ENCODE measurements around the gene ALDH1L1. TPM values are rescaled to one million over a fixed set of nuclear protein-coding genes. Genes with fewer than 3 reads are reported as not detected.

Gene ALDH1L1
- total RNA-seq, 5 donors from 2014 or later (not counting 1 experiment from before 2014, with no cell fraction given), result 0.19 to 1.6 (median 0.20) TPM; not detected in 2

DNA sequence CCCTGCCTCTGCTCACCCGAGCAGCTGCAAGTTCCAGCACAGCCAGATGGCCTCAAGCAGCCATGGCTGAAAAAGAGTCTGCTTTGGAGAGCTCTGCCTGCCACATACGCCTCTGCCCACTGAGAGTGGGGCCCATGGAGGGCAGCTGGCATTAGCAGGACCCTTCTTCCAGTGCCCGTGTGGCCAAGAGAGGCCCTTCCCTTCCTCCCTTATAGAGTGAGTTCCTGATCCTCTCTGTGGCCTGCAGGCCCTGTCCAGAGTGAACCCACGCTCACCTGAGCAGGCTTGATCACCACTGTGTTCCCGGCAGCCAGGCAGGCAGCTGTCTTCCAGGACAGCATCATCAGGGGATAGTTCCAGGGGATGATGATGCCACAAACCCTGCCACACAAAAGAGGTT is 55.0 kb downstream of the ALDH1L1 start:
- H3K36me3 ChIP-seq (ENCODE audit: control insufficient read depth in 2 of 2, extremely low read depth in 1 of 2, insufficient read depth in 1 of 2, low read length in 1 of 2), result no peaks in the 10 kb centered on the region
- H3K4me1 ChIP-seq (ENCODE audit: control insufficient read depth in 1 of 2, extremely low read depth in 1 of 2, insufficient read depth in 2 of 2, low read length in 2 of 2), result no peaks in the 10 kb centered on the region
- Mint-ChIP-seq H3K4me1 (no peaks in the 10 kb centered on the region), H3K4me3 (no peak overlapping the region), H3K27ac (no peak overlapping the region), H3K9me3 (no peaks in the 10 kb centered on the region), H3K36me3 (no peaks in the 10 kb centered on the region), H3K27me3 (peaks cover 0 to 6% of the 10 kb centered on the region in 2 donors)
- ATAC-seq (replicated peaks in 1 of 4) (no peak), DNase-seq (peak in 1 of 35 experiments; percentile 20)
- H3K27me3 ChIP-seq (replicated peaks in 1 of 2; ENCODE audit: control insufficient read depth in 2 of 2, extremely low read depth in 1 of 2, insufficient read depth in 2 of 2, low read length in 1 of 2), result peaks cover 0 to 29% of the 10 kb centered on the region in 2 experiments
- ChIA-PET POLR2A (interaction anchor here in 1 of 2 donors (0.6 kb wide), 1 partner anchor 844 kb away, joined by 3 read pairs; no protein-coding TSS in a partner anchor), CTCF (no interaction called here)
- WGBS (ENCODE audit: insufficient coverage), result 81% methylated on average over 4 of the region's 5 CpGs
- H3K27ac ChIP-seq (ENCODE audit: low read length), result no peak overlapping the region
- no peaks in the 10 kb centered on the region for H3K9me3 ChIP-seq
- H3K4me3 ChIP-seq (ENCODE audit: control insufficient read depth in 1 of 2, extremely low read depth in 1 of 2, low read length in 1 of 2), result no peak overlapping the region

DNA sequence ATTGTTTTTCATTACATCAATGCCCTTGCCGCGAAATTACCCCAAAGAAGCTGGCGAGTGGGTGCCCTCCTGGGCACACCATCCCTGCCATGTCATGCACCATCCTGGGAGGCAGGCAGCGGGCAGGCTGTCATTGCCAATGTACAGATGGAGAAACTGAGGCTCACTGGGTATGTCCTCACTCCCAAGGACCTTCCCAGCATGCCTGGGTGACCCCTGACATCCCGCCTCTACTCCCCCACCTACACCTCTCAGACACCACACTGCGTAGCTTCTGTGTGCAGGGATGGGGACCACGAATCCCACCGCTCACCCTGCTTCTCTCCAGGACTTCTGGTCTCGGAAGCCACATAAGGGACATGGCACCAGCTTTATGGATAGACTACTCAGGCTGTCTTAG is 55.5 kb downstream of the ALDH1L1 start:
- WGBS (ENCODE audit: insufficient coverage), result 81% methylated on average over 8 of the region's 9 CpGs
- H3K4me1 Mint-ChIP-seq, result no peaks in the 10 kb centered on the region
- no peak overlapping the region for H3K27ac Mint-ChIP-seq
- DNase-seq, result no peak
- ATAC-seq (replicated peaks in 1 of 4), result no peak
- no peak overlapping the region for H3K4me3 Mint-ChIP-seq
- H3K9me3 ChIP-seq, result no peaks in the 10 kb centered on the region
- ChIA-PET CTCF (interaction anchor here in 1 of 2 donors (1.0 kb wide), 1 partner anchor 10 kb away, joined by 4 read pairs; no protein-coding TSS in a partner anchor), POLR2A (no interaction called here)
- H3K4me1 ChIP-seq (ENCODE audit: control insufficient read depth in 1 of 2, extremely low read depth in 1 of 2, insufficient read depth in 2 of 2, low read length in 2 of 2), result no peaks in the 10 kb centered on the region
- H3K36me3 Mint-ChIP-seq, result no peaks in the 10 kb centered on the region
- H3K27me3 ChIP-seq (replicated peaks in 1 of 2; ENCODE audit: control insufficient read depth in 2 of 2, extremely low read depth in 1 of 2, insufficient read depth in 2 of 2, low read length in 1 of 2), result peaks cover 0 to 25% of the 10 kb centered on the region in 2 experiments
- H3K27ac ChIP-seq (ENCODE audit: low read length), result no peak overlapping the region
- no peak overlapping the region for H3K4me3 ChIP-seq (ENCODE audit: control insufficient read depth in 1 of 2, extremely low read depth in 1 of 2, low read length in 1 of 2)
- no peaks in the 10 kb centered on the region for H3K36me3 ChIP-seq (ENCODE audit: control insufficient read depth in 2 of 2, extremely low read depth in 1 of 2, insufficient read depth in 1 of 2, low read length in 1 of 2)
- no peaks in the 10 kb centered on the region for H3K9me3 Mint-ChIP-seq
- H3K27me3 Mint-ChIP-seq, result peaks cover 0 to 6% of the 10 kb centered on the region in 2 donors

DNA sequence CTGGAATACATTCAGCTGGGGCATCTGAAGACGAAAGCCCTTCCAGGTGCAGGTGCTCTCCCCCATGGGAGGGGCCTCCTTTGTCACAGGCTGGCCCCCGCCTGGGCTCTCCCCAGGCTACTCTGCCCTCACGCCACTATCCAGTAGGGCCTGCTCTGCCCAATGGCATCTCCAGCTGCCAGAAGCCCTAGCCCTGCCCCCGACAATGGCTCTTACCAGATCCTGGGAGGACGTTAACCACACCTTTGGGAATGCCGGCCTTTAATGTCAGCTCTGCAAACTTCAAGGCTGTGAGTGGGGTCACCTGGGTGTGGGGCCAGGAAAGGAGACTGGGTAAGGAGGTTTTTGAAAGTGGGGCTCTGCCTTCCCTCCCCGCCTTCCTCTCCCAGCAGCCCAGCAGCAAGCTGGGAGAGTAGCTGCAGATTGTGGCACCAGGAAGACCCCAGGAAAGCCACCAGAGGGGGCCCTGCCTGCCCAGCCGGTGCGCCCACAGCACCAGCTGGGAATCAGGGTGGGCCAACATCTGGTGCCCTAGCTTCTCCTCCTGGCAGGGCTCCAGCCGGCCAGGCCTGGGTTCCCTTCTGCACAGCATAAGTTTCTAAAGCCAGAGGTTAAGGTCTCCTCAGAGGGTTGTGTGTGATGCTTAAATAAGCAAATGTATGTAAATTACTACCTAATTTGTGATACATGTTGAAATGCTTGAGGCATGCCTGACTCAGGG is 56.1 kb downstream of the ALDH1L1 start:
- H3K27ac Mint-ChIP-seq, result no peak overlapping the region
- no peaks in the 10 kb centered on the region for H3K4me1 Mint-ChIP-seq
- H3K9me3 ChIP-seq, result no peaks in the 10 kb centered on the region
- H3K4me1 ChIP-seq (ENCODE audit: control insufficient read depth in 1 of 2, extremely low read depth in 1 of 2, insufficient read depth in 2 of 2, low read length in 2 of 2), result no peaks in the 10 kb centered on the region
- DNase-seq (peak in 2 of 35 experiments; percentile 0 to 9), ATAC-seq (replicated peaks in 1 of 4) (no peak)
- no peaks in the 10 kb centered on the region for H3K36me3 Mint-ChIP-seq
- no peak overlapping the region for H3K4me3 ChIP-seq (ENCODE audit: control insufficient read depth in 1 of 2, extremely low read depth in 1 of 2, low read length in 1 of 2)
- H3K36me3 ChIP-seq (ENCODE audit: control insufficient read depth in 2 of 2, extremely low read depth in 1 of 2, insufficient read depth in 1 of 2, low read length in 1 of 2), result no peaks in the 10 kb centered on the region
- peaks cover 4 to 8% of the 10 kb centered on the region in 2 donors for H3K27me3 Mint-ChIP-seq
- no peak overlapping the region for H3K4me3 Mint-ChIP-seq
- CTCF ChIA-PET, result interaction anchor here in 1 of 2 donors (0.6 to 1.0 kb wide), 2 partner anchors 11 to 594 kb away, joined by 4 to 8 read pairs; no protein-coding TSS in a partner anchor
- H3K9me3 Mint-ChIP-seq, result no peaks in the 10 kb centered on the region
- WGBS (ENCODE audit: insufficient coverage), result 62% methylated on average over 6 of the region's 10 CpGs
- H3K27ac ChIP-seq (ENCODE audit: low read length), result no peak overlapping the region
- H3K27me3 ChIP-seq (replicated peaks in 1 of 2; ENCODE audit: control insufficient read depth in 2 of 2, extremely low read depth in 1 of 2, insufficient read depth in 2 of 2, low read length in 1 of 2), result peaks cover 0 to 22% of the 10 kb centered on the region in 2 experiments
- POLR2A ChIA-PET, result no interaction called here

DNA sequence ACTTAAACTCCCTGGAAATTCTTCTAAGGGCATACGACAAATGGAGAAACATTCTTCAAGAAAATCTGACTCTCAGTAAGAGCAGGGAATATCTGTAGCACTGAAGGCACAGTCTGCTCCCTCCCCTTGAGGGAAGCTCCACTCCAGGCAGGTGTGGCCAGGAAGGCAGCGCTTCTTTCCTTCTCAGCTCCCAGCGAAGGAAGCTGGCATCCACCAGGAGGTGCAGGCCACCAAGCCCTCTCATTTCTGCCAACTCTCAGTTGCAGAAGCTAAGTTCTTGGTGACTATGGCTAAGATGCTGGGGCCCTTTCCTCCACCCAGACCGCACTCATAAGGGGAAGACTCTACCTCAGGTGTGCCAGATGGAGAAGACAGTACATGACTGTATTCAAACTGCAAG is 58.8 kb downstream of the ALDH1L1 start:
- H3K27me3 ChIP-seq (replicated peaks in 1 of 2; ENCODE audit: control insufficient read depth in 2 of 2, extremely low read depth in 1 of 2, insufficient read depth in 2 of 2, low read length in 1 of 2), result peaks cover 0 to 9% of the 10 kb centered on the region in 2 experiments
- H3K36me3 Mint-ChIP-seq, result no peaks in the 10 kb centered on the region
- H3K4me1 ChIP-seq (ENCODE audit: control insufficient read depth in 1 of 2, extremely low read depth in 1 of 2, insufficient read depth in 2 of 2, low read length in 2 of 2), result no peaks in the 10 kb centered on the region
- no peak overlapping the region for H3K4me3 Mint-ChIP-seq
- no peaks in the 10 kb centered on the region for H3K9me3 Mint-ChIP-seq
- no peak overlapping the region for H3K4me3 ChIP-seq (ENCODE audit: control insufficient read depth in 1 of 2, extremely low read depth in 1 of 2, low read length in 1 of 2)
- ATAC-seq (replicated peaks in 1 of 4) (no peak), DNase-seq (peak in 1 of 35 experiments; percentile 1)
- peaks cover 10 to 14% of the 10 kb centered on the region in 2 donors for H3K27me3 Mint-ChIP-seq
- H3K4me1 Mint-ChIP-seq, result no peaks in the 10 kb centered on the region
- WGBS (ENCODE audit: insufficient coverage), result 79% methylated on average over 2 of the region's 4 CpGs
- ChIA-PET CTCF (no interaction called here), POLR2A (no interaction called here)
- no peaks in the 10 kb centered on the region for H3K9me3 ChIP-seq
- no peak overlapping the region for H3K27ac ChIP-seq (ENCODE audit: low read length)
- no peaks in the 10 kb centered on the region for H3K36me3 ChIP-seq (ENCODE audit: control insufficient read depth in 2 of 2, extremely low read depth in 1 of 2, insufficient read depth in 1 of 2, low read length in 1 of 2)
- H3K27ac Mint-ChIP-seq, result no peak overlapping the region

DNA sequence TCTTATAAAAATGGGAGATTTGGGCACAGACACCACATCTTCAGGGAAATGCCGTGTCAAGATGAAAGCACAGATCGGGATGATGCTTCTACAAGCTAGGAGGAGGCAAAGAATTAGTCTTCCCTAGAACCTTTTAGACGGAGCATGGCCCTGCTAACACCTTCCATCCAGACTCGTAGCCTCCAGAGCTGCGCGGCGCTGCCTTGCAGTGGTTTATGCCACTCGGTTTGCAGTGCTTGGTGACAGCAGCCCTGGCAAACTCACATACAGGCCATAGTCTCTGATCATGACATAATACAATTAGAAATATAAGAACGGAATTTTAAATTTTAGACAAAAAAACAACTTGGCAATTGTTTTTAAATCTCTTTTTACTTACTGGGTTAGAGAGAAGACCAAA is 59.3 kb downstream of the ALDH1L1 start:
- ChIA-PET POLR2A (no interaction called here), CTCF (no interaction called here)
- Mint-ChIP-seq H3K27me3 (peaks cover 10 to 11% of the 10 kb centered on the region in 2 donors), H3K36me3 (no peaks in the 10 kb centered on the region), H3K4me1 (no peaks in the 10 kb centered on the region), H3K27ac (no peak overlapping the region), H3K9me3 (no peaks in the 10 kb centered on the region), H3K4me3 (no peak overlapping the region)
- no peaks in the 10 kb centered on the region for H3K36me3 ChIP-seq (ENCODE audit: control insufficient read depth in 2 of 2, extremely low read depth in 1 of 2, insufficient read depth in 1 of 2, low read length in 1 of 2)
- no peak for DNase-seq
- H3K27ac ChIP-seq (ENCODE audit: low read length), result no peak overlapping the region
- no peak for ATAC-seq (replicated peaks in 1 of 4)
- H3K4me1 ChIP-seq (ENCODE audit: control insufficient read depth in 1 of 2, extremely low read depth in 1 of 2, insufficient read depth in 2 of 2, low read length in 2 of 2), result no peaks in the 10 kb centered on the region
- H3K4me3 ChIP-seq (ENCODE audit: control insufficient read depth in 1 of 2, extremely low read depth in 1 of 2, low read length in 1 of 2), result no peak overlapping the region
- no peaks in the 10 kb centered on the region for H3K9me3 ChIP-seq
- 90% methylated on average over 5 of the region's 9 CpGs for WGBS (ENCODE audit: insufficient coverage)
- H3K27me3 ChIP-seq (replicated peaks in 1 of 2; ENCODE audit: control insufficient read depth in 2 of 2, extremely low read depth in 1 of 2, insufficient read depth in 2 of 2, low read length in 1 of 2), result peaks cover 0 to 9% of the 10 kb centered on the region in 2 experiments

DNA sequence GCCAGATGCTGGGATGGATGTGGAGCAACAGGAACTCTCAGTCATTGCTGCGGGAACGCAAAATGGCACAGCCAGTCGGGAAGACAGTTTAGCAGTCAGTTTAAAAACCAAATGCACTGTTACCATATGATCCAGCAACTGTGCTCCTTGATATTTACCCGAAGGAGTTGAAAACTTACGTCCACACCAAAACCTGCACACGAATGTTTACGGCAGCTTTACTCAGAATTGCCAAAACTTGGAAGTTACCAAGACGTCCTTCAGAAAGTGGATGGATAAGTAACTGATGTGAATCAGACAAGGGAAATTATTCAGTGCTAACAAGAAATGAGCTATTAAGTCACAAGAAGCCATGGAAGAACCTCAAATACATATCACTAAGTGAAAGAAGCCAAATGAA is 60.4 kb downstream of the ALDH1L1 start:
- H3K9me3 ChIP-seq, result no peaks in the 10 kb centered on the region
- Mint-ChIP-seq H3K4me1 (no peaks in the 10 kb centered on the region), H3K4me3 (no peak overlapping the region), H3K27ac (no peak overlapping the region), H3K27me3 (peaks cover 9 to 10% of the 10 kb centered on the region in 2 donors), H3K36me3 (no peaks in the 10 kb centered on the region), H3K9me3 (no peaks in the 10 kb centered on the region)
- peaks cover 0 to 6% of the 10 kb centered on the region in 2 experiments for H3K27me3 ChIP-seq (replicated peaks in 1 of 2; ENCODE audit: control insufficient read depth in 2 of 2, extremely low read depth in 1 of 2, insufficient read depth in 2 of 2, low read length in 1 of 2)
- WGBS (ENCODE audit: insufficient coverage), result no CpG with 5 or more reads among the region's 8 CpGs
- ChIA-PET POLR2A (no interaction called here), CTCF (no interaction called here)
- H3K4me3 ChIP-seq (ENCODE audit: control insufficient read depth in 1 of 2, extremely low read depth in 1 of 2, low read length in 1 of 2), result no peak overlapping the region
- ATAC-seq (replicated peaks in 1 of 4) (no peak), DNase-seq (no peak)
- H3K27ac ChIP-seq (ENCODE audit: low read length), result no peak overlapping the region
- no peaks in the 10 kb centered on the region for H3K36me3 ChIP-seq (ENCODE audit: control insufficient read depth in 2 of 2, extremely low read depth in 1 of 2, insufficient read depth in 1 of 2, low read length in 1 of 2)
- H3K4me1 ChIP-seq (ENCODE audit: control insufficient read depth in 1 of 2, extremely low read depth in 1 of 2, insufficient read depth in 2 of 2, low read length in 2 of 2), result no peaks in the 10 kb centered on the region
